Measurements from ENCODE around the gene FBLIM1. TPM values are rescaled to one million over a fixed set of nuclear protein-coding genes. Genes with fewer than 3 reads are reported as not detected.

Gene FBLIM1
- total RNA-seq, 1 donor from 2014 or later, result 78.3 TPM

DNA sequence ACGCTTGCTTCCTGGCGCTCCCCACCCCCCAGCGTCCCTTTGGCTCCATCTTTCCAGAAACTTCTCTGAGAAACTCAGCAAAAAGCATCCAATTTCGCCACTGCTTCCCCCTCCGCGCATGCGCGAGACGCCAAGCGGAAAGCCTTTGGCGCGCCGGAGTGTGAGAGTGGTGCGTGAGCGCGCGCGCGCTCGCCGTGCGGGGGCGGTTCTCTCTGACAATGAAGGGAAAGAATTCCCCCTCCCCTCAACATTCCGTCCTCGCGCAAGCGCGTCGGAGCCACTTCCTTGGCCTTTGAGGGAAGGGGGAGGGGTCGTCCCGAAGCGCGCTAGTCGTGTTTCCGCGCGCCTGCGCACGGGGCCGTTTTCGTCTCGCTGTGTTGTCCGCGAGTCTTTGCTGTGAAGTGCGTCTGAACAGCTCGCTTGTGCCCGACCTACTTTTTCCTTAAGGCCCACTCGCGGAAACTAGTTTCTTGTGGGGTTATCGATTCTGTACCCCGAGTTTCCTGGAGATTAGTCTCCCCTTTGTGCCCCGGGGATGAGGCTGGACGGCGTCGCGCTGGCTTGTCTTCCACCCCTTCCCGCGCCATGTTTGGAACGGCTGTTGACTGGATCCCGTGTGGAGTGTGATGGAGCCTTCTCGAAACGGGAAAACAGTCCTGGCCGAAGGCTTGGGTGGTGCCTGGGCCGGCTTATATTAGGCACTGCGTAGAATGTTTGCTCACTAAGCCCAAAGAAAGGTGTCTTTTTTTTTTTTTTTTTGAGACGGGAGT lies 77.3 kb downstream of the FBLIM1 start:
- Mint-ChIP-seq H3K9me3 (no peaks in the 10 kb centered on the region), H3K36me3 (peaks cover 6% of the 10 kb centered on the region), H3K4me1 (ENCODE audit: unreplicated experiment) (peaks cover 22% of the 10 kb centered on the region)

More for the DNA sequence above, 77.3 kb downstream of the FBLIM1 start:
- TF ChIP-seq, protein P1, sequence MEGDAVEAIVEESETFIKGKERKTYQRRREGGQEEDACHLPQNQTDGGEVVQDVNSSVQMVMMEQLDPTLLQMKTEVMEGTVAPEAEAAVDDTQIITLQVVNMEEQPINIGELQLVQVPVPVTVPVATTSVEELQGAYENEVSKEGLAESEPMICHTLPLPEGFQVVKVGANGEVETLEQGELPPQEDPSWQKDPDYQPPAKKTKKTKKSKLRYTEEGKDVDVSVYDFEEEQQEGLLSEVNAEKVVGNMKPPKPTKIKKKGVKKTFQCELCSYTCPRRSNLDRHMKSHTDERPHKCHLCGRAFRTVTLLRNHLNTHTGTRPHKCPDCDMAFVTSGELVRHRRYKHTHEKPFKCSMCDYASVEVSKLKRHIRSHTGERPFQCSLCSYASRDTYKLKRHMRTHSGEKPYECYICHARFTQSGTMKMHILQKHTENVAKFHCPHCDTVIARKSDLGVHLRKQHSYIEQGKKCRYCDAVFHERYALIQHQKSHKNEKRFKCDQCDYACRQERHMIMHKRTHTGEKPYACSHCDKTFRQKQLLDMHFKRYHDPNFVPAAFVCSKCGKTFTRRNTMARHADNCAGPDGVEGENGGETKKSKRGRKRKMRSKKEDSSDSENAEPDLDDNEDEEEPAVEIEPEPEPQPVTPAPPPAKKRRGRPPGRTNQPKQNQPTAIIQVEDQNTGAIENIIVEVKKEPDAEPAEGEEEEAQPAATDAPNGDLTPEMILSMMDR (conservative IDR thresholded peaks at IDR 0.05), result no peak
- DNase-seq (ENCODE audit: extremely low spot score, unreplicated experiment), result peak; percentile 99
- Mint-ChIP-seq H3K27ac (peak overlapping the region; percentile 100), H3K4me3 (peak overlapping the region; percentile 96), H3K27me3 (no peaks in the 10 kb centered on the region)

Other genes starting within 250 kb of the FBLIM1 start
- 13.1 and 13.5 TPM in 2 replicates for gene CASP9, start 234.6 kb upstream of the FBLIM1 start, total RNA-seq (ENCODE audit: low replicate concordance)
- gene DNAJC16, start 231.9 kb upstream of the FBLIM1 start, total RNA-seq (ENCODE audit: low replicate concordance), result 23.7 and 26.3 TPM in 2 replicates
- 5.4 and 7.2 TPM in 2 replicates for gene AGMAT, start 173.7 kb upstream of the FBLIM1 start, total RNA-seq (ENCODE audit: low replicate concordance)
- 38.7 and 53.9 TPM in 2 replicates for gene DDI2, start 141.3 kb upstream of the FBLIM1 start, total RNA-seq (ENCODE audit: low replicate concordance)
- gene PLEKHM2, start 74.5 kb upstream of the FBLIM1 start, total RNA-seq (ENCODE audit: low replicate concordance), result 54.9 and 57.5 TPM in 2 replicates
- 2.4 and 3.8 TPM in 2 replicates for gene SLC25A34, start 22.5 kb upstream of the FBLIM1 start, total RNA-seq (ENCODE audit: low replicate concordance)
- 1.1 TPM in 2 replicates for gene TMEM82, start 16.3 kb upstream of the FBLIM1 start, total RNA-seq (ENCODE audit: low replicate concordance)
- 2.1 and 2.3 TPM in 2 replicates for gene UQCRHL, start 48.9 kb downstream of the FBLIM1 start, total RNA-seq (ENCODE audit: low replicate concordance)
- gene SPEN, start 88.9 kb downstream of the FBLIM1 start, total RNA-seq (ENCODE audit: low replicate concordance), result 66.5 and 79.4 TPM in 2 replicates
- 27.8 and 42.2 TPM in 2 replicates for gene ZBTB17, start 217.3 kb downstream of the FBLIM1 start, total RNA-seq (ENCODE audit: low replicate concordance)
- not detected in 2 replicates for gene SRARP, start 245.4 kb downstream of the FBLIM1 start, total RNA-seq (ENCODE audit: low replicate concordance)